PC-9 (cell line): Measurements from ENCODE around the gene TENM4. TPM values are rescaled to one million over a fixed set of nuclear protein-coding genes. Genes with fewer than 3 reads are reported as not detected.

ENCODE experiments used
- BruUV-seq: library from RNA; stranded (reverse); fragments of 400-500 nt; replicated peaks from 2 replicates; lab custom pipeline; 2021; lab: Mats Ljungman, UMichigan
- CTCF ChIA-PET: fragments of 300-600 bp; sonication (Branson Sonifier 250); formaldehyde crosslinking; loops from one replicate; lab custom pipeline; 2022; ENCODE audit warnings: antibody characterized with exemption; lab: Charles Lee
- POLR2A ChIA-PET: fragments of 300-600 bp; sonication (Branson Sonifier 250); formaldehyde crosslinking; loops from one replicate; lab custom pipeline; 2022; ENCODE audit warnings: antibody characterized with exemption; ENCODE audit not compliant: unreplicated experiment; lab: Charles Lee
- DNase-seq, 2 experiments: peaks; one replicate each; pipeline versions ENCODE4 v3.0.0 to v3.0.0-alpha.2; 2015 to 2022; ENCODE audit warnings: mixed read lengths in 1 of 2
- H2AFZ ChIP-seq: fragments of 200-600 bp; sonication (generic); 2 replicates; pipeline ENCODE4 v1.8.1; 2017; ENCODE audit warnings: antibody characterized with exemption
- H3F3A ChIP-seq: fragments of 200-600 bp; sonication (generic); 2 replicates; pipeline ENCODE4 v1.8.1; 2017; ENCODE audit warnings: antibody characterized with exemption, mild to moderate bottlenecking, low read depth; ENCODE audit not compliant: insufficient read depth
- H3K27ac ChIP-seq: fragments of 200-600 bp; sonication (generic); 2 replicates; pipeline ENCODE4 v1.6.1; 2016; ENCODE audit warnings: mixed run types
- H3K27me3 ChIP-seq: fragments of 200-600 bp; sonication (generic); 2 replicates; pipeline ENCODE4 v1.6.1; 2016; ENCODE audit warnings: low read depth, mixed run types; ENCODE audit not compliant: insufficient read depth
- H3K36me3 ChIP-seq: fragments of 200-600 bp; sonication (generic); 2 replicates; pipeline ENCODE4 v1.6.1; 2016; ENCODE audit warnings: low read depth, mixed run types
- H3K4me1 ChIP-seq: fragments of 200-600 bp; sonication (generic); replicated peaks from 2 replicates; pipeline ENCODE4 v1.6.1; 2016; ENCODE audit warnings: mixed run types; ENCODE audit not compliant: insufficient read depth
- H3K4me2 ChIP-seq: fragments of 200-600 bp; sonication (generic); 2 replicates; pipeline ENCODE4 v1.6.1; 2017; ENCODE audit warnings: mixed run types
- H3K4me3 ChIP-seq: fragments of 200-600 bp; sonication (generic); 2 replicates; pipeline ENCODE4 v1.6.1; 2016; ENCODE audit warnings: mixed run types
- H3K79me2 ChIP-seq: fragments of 200-600 bp; sonication (generic); 2 replicates; pipeline ENCODE4 v1.6.1; 2017; ENCODE audit warnings: low read depth, mixed run types
- H3K9me2 ChIP-seq: fragments of 200-600 bp; sonication (generic); 2 replicates; pipeline ENCODE4 v1.8.1; 2017; ENCODE audit warnings: mild to moderate bottlenecking; ENCODE audit not compliant: insufficient read depth
- H3K9me3 ChIP-seq: fragments of 200-600 bp; sonication (generic); 2 replicates; pipeline ENCODE4 v1.8.1; 2016; ENCODE audit warnings: low read depth; ENCODE audit not compliant: insufficient read depth
- H4K20me1 ChIP-seq: fragments of 200-600 bp; sonication (generic); 2 replicates; pipeline ENCODE4 v1.8.1; 2017; ENCODE audit not compliant: insufficient read depth
- CTCF ChIP-seq: fragments of 200-600 bp; sonication (generic); conservative IDR thresholded peaks from 2 replicates; pipeline ENCODE4 v1.6.1; 2017; ENCODE audit warnings: mixed run types, antibody characterized with exemption, mild to moderate bottlenecking, moderate library complexity
- EZH2 ChIP-seq: fragments of 200-600 bp; sonication (generic); IDR thresholded peaks from 2 replicates; pipeline ENCODE4 v1.8.0; 2017; ENCODE audit warnings: antibody characterized with exemption, low read depth
- intact Hi-C: fragments of 100-400 bp; cut with micrococcal nuclease; formaldehyde crosslinking; loops from one replicate; pipeline ENCODE4 v1.10.0; 2022; ENCODE audit not compliant: unreplicated experiment
- total RNA-seq: library from RNA; stranded (reverse); gene quantifications from 2 replicates; pipeline ENCODE4 v1.2.3, GENCODE V29; 2021

TENM4 gene
- total RNA-seq, 1 experiment from 2014 or later = not detected

GRCh38 chr11:79255965-79256364, 184.9 kb downstream of the TENM4 start:
- DNase-seq = no peak
- Histone ChIP-seq H2AFZ (no peak overlapping the region), H3K27ac (no peak overlapping the region), H3K4me3 (no peak overlapping the region), H3K36me3 (no peaks in the 10 kb centered on the region), H3K9me3 (no peaks in the 10 kb centered on the region), H3F3A (no peaks in the 10 kb centered on the region), H4K20me1 (no peaks in the 10 kb centered on the region), H3K4me2 (no peak overlapping the region), H3K9me2 (0 out of 2 replicates have a peak, but pooled peaks cover 2% of the 10 kb centered on the region), H3K4me1 (no peaks in the 10 kb centered on the region), H3K79me2 (no peaks in the 10 kb centered on the region), H3K27me3 (peaks cover 54% of the 10 kb centered on the region)
- no peak for TF ChIP-seq EZH2
- TF ChIP-seq CTCF = no peak
- intact Hi-C loops = no loop called here
- ChIA-PET POLR2A (no interaction called here), CTCF (no interaction called here)
- BruUV-seq = no TSS peak

GRCh38 chr11:79253280-79253679, 187.6 kb downstream of the TENM4 start:
- Histone ChIP-seq H3K9me2 (0 out of 2 replicates have a peak, but pooled peaks cover 2% of the 10 kb centered on the region), H3K36me3 (no peaks in the 10 kb centered on the region), H3F3A (no peaks in the 10 kb centered on the region), H2AFZ (no peak overlapping the region), H3K4me2 (no peak overlapping the region), H3K4me3 (no peak overlapping the region), H3K27me3 (peaks cover 41% of the 10 kb centered on the region), H3K9me3 (no peaks in the 10 kb centered on the region), H3K4me1 (no peaks in the 10 kb centered on the region), H3K79me2 (no peaks in the 10 kb centered on the region), H3K27ac (no peak overlapping the region), H4K20me1 (no peaks in the 10 kb centered on the region)
- intact Hi-C loops = no loop called here
- no peak for TF ChIP-seq CTCF
- TF ChIP-seq EZH2 = no peak
- ChIA-PET POLR2A (no interaction called here), CTCF (no interaction called here)
- no peak for DNase-seq
- BruUV-seq = no TSS peak

GRCh38 chr11:79249295-79249993, 191.4 kb downstream of the TENM4 start:
- Histone ChIP-seq H3F3A (no peaks in the 10 kb centered on the region), H3K9me3 (no peaks in the 10 kb centered on the region), H2AFZ (no peak overlapping the region), H3K36me3 (no peaks in the 10 kb centered on the region), H3K4me1 (no peaks in the 10 kb centered on the region), H3K27me3 (peaks cover 57% of the 10 kb centered on the region), H3K27ac (no peak overlapping the region), H3K4me3 (no peak overlapping the region), H3K79me2 (no peaks in the 10 kb centered on the region), H4K20me1 (no peaks in the 10 kb centered on the region), H3K9me2 (0 out of 2 replicates have a peak, but pooled peaks cover 2% of the 10 kb centered on the region), H3K4me2 (no peak overlapping the region)
- intact Hi-C loops = no loop called here
- BruUV-seq = no TSS peak
- no peak for DNase-seq
- ChIA-PET POLR2A (no interaction called here), CTCF (no interaction called here)
- TF ChIP-seq EZH2 (no peak), CTCF (no peak)
